Mucosa of descending colon (tissue), 3 donors: ENCODE results near the gene RPS21. TPM values are rescaled to one million over a fixed set of nuclear protein-coding genes. Genes with fewer than 3 reads are reported as not detected.
A peak's percentile ranks its signal among the peaks of the same experiment; 100 is the strongest.

Experiments
- ATAC-seq: fragments of 200-7000 bp; cut with Tn5 transposase; one replicate; pipeline ENCODE4 v1.9.1; 2020; ENCODE audit warnings: mild to moderate bottlenecking, moderate library complexity
- DNase-seq, 3 donors: peaks; one replicate each; pipeline ENCODE4 v3.0.0-alpha.2; 2020
- H3K36me3 ChIP-seq: fragments of 200-600 bp; one replicate; pipeline ENCODE4 v1.8.0; 2021; ENCODE audit warnings: low read depth, mild to moderate bottlenecking
- H3K4me1 ChIP-seq: fragments of 200-600 bp; one replicate; pipeline ENCODE4 v1.8.0; 2021; ENCODE audit warnings: low read depth, mild to moderate bottlenecking
- H3K4me3 ChIP-seq: fragments of 200-600 bp; one replicate; pipeline ENCODE4 v1.8.0; 2021; ENCODE audit warnings: mild to moderate bottlenecking
- H3K9me3 ChIP-seq: fragments of 200-600 bp; one replicate; pipeline ENCODE4 v1.8.0; 2021; ENCODE audit warnings: mild to moderate bottlenecking
- intact Hi-C, 2 donors: fragments of 100-400 bp; cut with DNase I in 1 of 2; cut with micrococcal nuclease in 1 of 2; formaldehyde crosslinking; loops; one replicate each; pipeline versions ENCODE4 v1.11.0 to v1.11.1; 2022; cut with DNase I, micrococcal nuclease
- long read RNA-seq, 2 donors: library from polyadenylated mRNA; unstranded; transcript quantifications; one replicate each; pipeline ENCODE4 v2.0.0, GENCODE V29; 2019 to 2021
- total RNA-seq, 3 donors: library from RNA; stranded (reverse); fragmentation: NEBNext Ultra II Directional in 2 of 3; extraction: Animal tissue kit (Norgen Biotek cat#: 25700) in 2 of 3; gene quantifications; one replicate each; pipeline versions ENCODE4 v1.2.1 to v1.2.4, GENCODE V29; 2021 to 2023
- TF ChIP-seq, protein P1 (sequence below): fragments of 200-600 bp; IDR thresholded peaks from one replicate; pipeline ENCODE4 v1.8.0; 2022; ENCODE audit warnings: antibody characterized with exemption, mild to moderate bottlenecking
- donor health status: DM: no; HTN: no; CAD: no; lungs with moderate emphysema.
- donor health status: DM: no; HTN: no; CAD: no.
- donor health status: DM: no; HTN: yes; CAD: no.

RPS21 gene
- 1,000 to 10,000 TPM; 1,171 to 1,284 (median 1,191) TPM for total RNA-seq
- long read RNA-seq, donor 1, transcript RPS21-201 (6 exons, 344 nt), result major isoform, 147 of 154 reads
- long read RNA-seq, donor 1, partial matches to known transcripts, result 3 of 154 reads
- long read RNA-seq, donor 1, other reads (novel, unspliced or antisense), result 3 of 154 reads
- long read RNA-seq, donor 2, transcript RPS21-201 (6 exons, 344 nt), result major isoform, 233 of 343 reads
- long read RNA-seq, donor 2, partial matches to known transcripts, result 86 of 343 reads
- long read RNA-seq, donor 2, other reads (novel, unspliced or antisense), result 16 of 343 reads

DNA sequence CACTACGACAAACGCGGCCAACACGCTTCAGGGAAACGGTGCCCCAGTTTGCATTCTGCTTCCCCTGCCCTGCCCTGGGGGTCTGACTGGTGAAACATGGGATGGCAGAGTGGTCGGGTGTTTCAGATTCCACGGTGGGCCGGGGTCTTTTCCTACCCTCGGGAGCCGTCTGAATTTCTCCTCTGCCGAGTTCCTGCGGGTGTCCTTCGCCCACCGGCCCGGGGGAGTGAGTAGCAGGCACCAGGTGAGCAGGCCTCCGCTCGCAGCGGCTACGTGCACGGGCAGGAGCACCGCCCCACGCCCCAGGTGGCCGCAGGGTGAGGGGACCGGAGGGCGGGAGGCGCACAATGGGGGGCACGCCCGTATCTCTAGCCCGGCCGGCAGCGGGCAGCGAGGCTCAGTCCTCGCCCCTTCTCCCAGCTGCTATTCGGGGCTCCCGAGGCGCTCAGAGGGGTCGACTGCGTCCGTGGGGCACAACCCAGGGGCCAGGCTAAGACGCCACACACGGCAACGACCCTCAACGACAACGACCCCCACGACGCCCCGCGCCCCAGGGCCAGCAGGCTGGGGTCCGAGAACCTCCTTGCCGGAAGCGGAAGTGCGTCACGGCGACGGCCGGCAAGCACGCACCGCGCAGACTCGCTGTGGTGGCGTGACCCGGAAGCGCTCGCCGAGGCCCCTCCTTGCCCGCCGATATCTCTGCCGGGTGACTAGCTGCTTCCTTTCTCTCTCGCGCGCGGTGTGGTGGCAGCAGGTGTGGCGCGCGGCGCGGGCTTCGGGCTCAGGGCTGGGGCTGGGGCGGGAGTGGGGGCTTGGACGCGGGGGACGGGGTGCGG is at the start of gene RPS21:
Gene RPS21 (plus strand): TSS at position 721 of the 836 bp plus-strand sequence. CDS start 236 bp downstream, outside the sequence.
- Histone ChIP-seq H3K36me3 (no peaks in the 10 kb centered on the region), H3K4me3 (peak within 1 kb of the TSS; percentile 98), H3K4me1 (peaks cover 26% of the 10 kb centered on the region), H3K9me3 (no peaks in the 10 kb centered on the region)
- DNase-seq, result peak; percentile 94 to 97 (median 96)
- TF ChIP-seq, protein P1, sequence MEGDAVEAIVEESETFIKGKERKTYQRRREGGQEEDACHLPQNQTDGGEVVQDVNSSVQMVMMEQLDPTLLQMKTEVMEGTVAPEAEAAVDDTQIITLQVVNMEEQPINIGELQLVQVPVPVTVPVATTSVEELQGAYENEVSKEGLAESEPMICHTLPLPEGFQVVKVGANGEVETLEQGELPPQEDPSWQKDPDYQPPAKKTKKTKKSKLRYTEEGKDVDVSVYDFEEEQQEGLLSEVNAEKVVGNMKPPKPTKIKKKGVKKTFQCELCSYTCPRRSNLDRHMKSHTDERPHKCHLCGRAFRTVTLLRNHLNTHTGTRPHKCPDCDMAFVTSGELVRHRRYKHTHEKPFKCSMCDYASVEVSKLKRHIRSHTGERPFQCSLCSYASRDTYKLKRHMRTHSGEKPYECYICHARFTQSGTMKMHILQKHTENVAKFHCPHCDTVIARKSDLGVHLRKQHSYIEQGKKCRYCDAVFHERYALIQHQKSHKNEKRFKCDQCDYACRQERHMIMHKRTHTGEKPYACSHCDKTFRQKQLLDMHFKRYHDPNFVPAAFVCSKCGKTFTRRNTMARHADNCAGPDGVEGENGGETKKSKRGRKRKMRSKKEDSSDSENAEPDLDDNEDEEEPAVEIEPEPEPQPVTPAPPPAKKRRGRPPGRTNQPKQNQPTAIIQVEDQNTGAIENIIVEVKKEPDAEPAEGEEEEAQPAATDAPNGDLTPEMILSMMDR, result no peak
- ATAC-seq, result peak; percentile 95
- intact Hi-C loops, result loop anchor here (5.0 kb wide), 1 partner anchor 84 kb away; the partner anchor contains the start of gene ADRM1 (in 2 of the 2)

DNA sequence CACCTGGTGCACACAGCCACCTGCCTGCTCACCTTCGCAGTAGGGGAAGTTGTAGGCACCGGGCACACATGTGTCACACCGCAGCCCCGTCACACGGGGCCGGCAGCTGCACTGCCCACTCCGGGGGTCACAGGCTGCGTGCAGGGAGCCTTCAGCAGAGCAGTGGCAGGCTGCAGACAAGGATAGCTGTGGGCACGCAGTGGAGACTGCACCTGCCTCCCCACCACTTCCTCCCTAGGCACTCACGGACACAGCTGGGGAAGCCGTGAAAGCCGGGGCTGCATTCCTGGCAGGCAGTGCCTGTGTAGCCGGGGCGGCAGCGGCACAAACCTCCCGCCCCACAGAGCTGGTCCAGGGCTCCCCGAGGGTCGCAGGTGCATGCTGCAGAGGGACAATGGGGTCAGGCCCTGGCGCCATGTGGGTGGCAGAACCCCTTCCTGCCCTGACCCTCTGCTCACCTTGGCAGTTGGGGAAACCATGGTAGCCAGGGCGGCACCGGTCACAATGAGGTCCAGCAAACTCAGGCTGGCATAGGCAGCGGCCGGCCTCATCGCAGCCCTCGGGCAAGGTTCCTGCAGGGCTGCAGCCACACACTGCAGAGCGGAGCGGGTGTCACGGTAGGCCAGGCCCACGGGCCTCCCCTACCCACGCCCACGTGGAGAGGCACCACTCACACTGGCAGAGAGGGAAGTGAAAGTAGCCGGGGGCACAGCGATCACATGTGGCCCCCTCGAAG is 49.2 kb upstream of the RPS21 start:
- Histone ChIP-seq H3K4me3 (no peak overlapping the region), H3K36me3 (no peaks in the 10 kb centered on the region), H3K9me3 (no peaks in the 10 kb centered on the region), H3K4me1 (no peaks in the 10 kb centered on the region)
- intact Hi-C loops, result no loop called here
- no peak for DNase-seq
- ATAC-seq, result peak; percentile 63
- TF ChIP-seq, protein P1, result no peak

DNA sequence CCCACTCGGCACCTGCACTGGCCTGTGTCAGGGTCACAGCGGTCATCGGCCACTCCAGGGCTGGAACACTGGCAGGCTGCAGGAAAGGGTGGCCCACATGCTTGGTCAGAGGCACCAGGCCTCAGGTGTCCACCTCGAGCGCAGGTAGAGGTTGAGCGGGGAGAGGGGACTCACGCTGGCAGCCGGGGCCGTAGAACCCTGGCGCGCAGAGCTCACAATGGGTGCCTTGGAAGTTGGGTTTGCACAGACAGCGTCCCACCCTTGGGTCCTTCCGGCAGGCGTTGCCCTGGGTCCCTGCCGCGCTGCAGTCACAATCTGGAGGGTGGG is 48.6 kb upstream of the RPS21 start:
- TF ChIP-seq, protein P1, result no peak
- Histone ChIP-seq H3K4me1 (no peaks in the 10 kb centered on the region), H3K4me3 (no peak overlapping the region), H3K36me3 (no peaks in the 10 kb centered on the region), H3K9me3 (no peaks in the 10 kb centered on the region)
- no peak for DNase-seq
- no peak for ATAC-seq
- intact Hi-C loops, result no loop called here

DNA sequence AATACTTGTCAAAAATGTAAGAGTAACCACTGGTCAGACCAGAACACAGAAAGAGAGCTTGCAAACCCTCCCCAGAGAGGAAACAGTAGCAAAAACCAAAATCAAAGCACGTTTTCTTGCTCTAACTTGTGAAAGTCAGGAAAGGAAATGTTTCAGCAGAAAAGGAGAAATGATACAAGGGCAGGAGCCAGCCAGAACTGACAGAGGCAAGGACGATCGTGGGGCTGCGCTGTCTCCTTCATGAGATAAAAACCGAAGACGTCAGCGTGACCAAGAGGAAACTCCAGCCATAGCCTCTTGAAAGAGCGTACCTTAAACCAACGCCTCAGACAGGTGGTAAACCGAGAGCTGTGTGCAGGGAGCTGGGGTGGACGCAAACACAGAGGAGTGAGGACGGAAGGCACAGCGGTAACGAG is 47.2 kb upstream of the RPS21 start:
- H3K4me1 ChIP-seq, result no peaks in the 10 kb centered on the region
- no peaks in the 10 kb centered on the region for H3K9me3 ChIP-seq
- ATAC-seq (peak; percentile 49), DNase-seq (no peak)
- H3K36me3 ChIP-seq, result no peaks in the 10 kb centered on the region
- H3K4me3 ChIP-seq, result no peak overlapping the region
- TF ChIP-seq, protein P1, result no peak
- intact Hi-C loops, result no loop called here

DNA sequence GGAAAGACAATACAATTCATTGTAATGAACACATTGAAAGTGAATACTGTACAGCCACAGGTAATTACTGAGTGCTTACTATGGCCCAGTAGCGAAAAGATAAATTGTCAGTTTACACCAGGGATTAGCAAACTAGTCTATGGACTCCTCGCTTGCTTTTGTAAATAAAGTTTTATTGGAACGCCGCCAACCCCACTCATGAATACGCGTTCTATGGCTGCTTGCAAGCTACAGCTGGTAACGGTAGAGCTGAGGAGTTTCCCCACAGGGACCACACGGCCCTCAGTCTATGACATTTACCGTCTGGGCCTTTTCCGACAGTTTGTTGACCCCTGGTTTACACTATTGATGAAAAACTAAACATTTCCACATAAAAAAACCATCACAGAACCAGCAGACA is 44.0 kb upstream of the RPS21 start:
- H3K4me3 ChIP-seq, result no peak overlapping the region
- H3K36me3 ChIP-seq, result no peaks in the 10 kb centered on the region
- no peaks in the 10 kb centered on the region for H3K9me3 ChIP-seq
- DNase-seq, result no peak
- no peaks in the 10 kb centered on the region for H3K4me1 ChIP-seq
- TF ChIP-seq, protein P1, result no peak
- no peak for ATAC-seq
- intact Hi-C loops, result no loop called here
